Non-pigmented ciliary epithelial cell (primary cell): ENCODE results near the gene HELZ.
"Not testable (repeated sequence)": the region's sequence is repeated elsewhere in the genome, so short reads cannot be mapped to it uniquely, and the experiment has no call there.

Experiments
- DNase-seq: peaks from one replicate; pipeline ENCODE4 v3.0.0-alpha.2; 2010; ENCODE audit warnings: low read depth

The HELZ gene

GRCh38 chr17:67050066-67050465, 194.9 kb downstream of the HELZ start:
- DNase-seq = no peak

GRCh38 chr17:67049025-67049739, 195.8 kb downstream of the HELZ start:
- no peak for DNase-seq

- no peak for DNase-seq
Observed at GRCh38 chr17:67047382-67047781, 197.6 kb downstream of the HELZ start.

- DNase-seq = no peak
Observed at GRCh38 chr17:67046398-67046797, 198.6 kb downstream of the HELZ start.

GRCh38 chr17:67044940-67045339, 200.1 kb downstream of the HELZ start:
- no peak for DNase-seq

- DNase-seq = no peak
Observed at GRCh38 chr17:67044016-67044772, 200.8 kb downstream of the HELZ start, which contains the start of gene CACNG1. CACNG1 (plus strand) TSS chr17:67044554; CDS start chr17:67044661, 107 bp downstream.

GRCh38 chr17:67043283-67043682, 201.7 kb downstream of the HELZ start:
- no peak for DNase-seq

- no peak for DNase-seq
Observed at GRCh38 chr17:67041941-67042899, 202.8 kb downstream of the HELZ start.

- DNase-seq = no peak
Observed at GRCh38 chr17:67041531-67041930, 203.5 kb downstream of the HELZ start.

GRCh38 chr17:67041119-67041518, 203.9 kb downstream of the HELZ start:
- DNase-seq = not testable (repeated sequence)

- DNase-seq = no peak
Observed at GRCh38 chr17:67040652-67041051, 204.3 kb downstream of the HELZ start.

- DNase-seq = no peak
Observed at GRCh38 chr17:67038861-67039365, 206.1 kb downstream of the HELZ start.

- no peak for DNase-seq
Observed at GRCh38 chr17:67035131-67036083, 209.6 kb downstream of the HELZ start.

- DNase-seq = no peak
Observed at GRCh38 chr17:67033613-67034012, 211.4 kb downstream of the HELZ start.

GRCh38 chr17:67032985-67033384, 212.0 kb downstream of the HELZ start:
- no peak for DNase-seq

- DNase-seq = no peak
Observed at GRCh38 chr17:67032382-67032781, 212.6 kb downstream of the HELZ start.

- no peak for DNase-seq
Observed at GRCh38 chr17:67030641-67031040, 214.4 kb downstream of the HELZ start.

GRCh38 chr17:67027031-67027628, 217.9 kb downstream of the HELZ start:
- no peak for DNase-seq

- DNase-seq = no peak
Observed at GRCh38 chr17:67026341-67026740, 218.7 kb downstream of the HELZ start.

GRCh38 chr17:67025216-67025792, 219.7 kb downstream of the HELZ start:
- DNase-seq = no peak
